Parathyroid adenoma (tissue), 2 donors: ENCODE data around the gene ACSL6.

ENCODE experiments used
- H2AFZ ChIP-seq: fragments of 300-600 bp; sonication (generic); one replicate; pipeline ENCODE4 v1.7.0; 2017; ENCODE audit warnings: antibody characterized with exemption, mild to moderate bottlenecking
- H3K27ac ChIP-seq: fragments of 300-600 bp; sonication (generic); one replicate; pipeline ENCODE4 v1.7.0; 2017
- H3K27me3 ChIP-seq: fragments of 300-600 bp; sonication (generic); one replicate; pipeline ENCODE4 v1.7.0; 2017; ENCODE audit warnings: low read length; ENCODE audit not compliant: control insufficient read depth, insufficient read depth
- H3K36me3 ChIP-seq: fragments of 300-600 bp; sonication (generic); one replicate; pipeline ENCODE4 v1.7.0; 2017; ENCODE audit warnings: low read length; ENCODE audit not compliant: control insufficient read depth, insufficient read depth
- H3K4me1 ChIP-seq: fragments of 300-600 bp; sonication (generic); one replicate; pipeline ENCODE4 v1.7.0; 2017; ENCODE audit warnings: control low read depth
- H3K4me2 ChIP-seq: fragments of 300-600 bp; sonication (generic); one replicate; pipeline ENCODE4 v1.7.0; 2017; ENCODE audit warnings: low read length
- H3K4me3 ChIP-seq: fragments of 300-600 bp; sonication (generic); one replicate; pipeline ENCODE4 v1.7.0; 2017; ENCODE audit warnings: low read depth, low read length
- H3K79me2 ChIP-seq: fragments of 300-600 bp; sonication (generic); one replicate; pipeline ENCODE4 v1.7.0; 2017; ENCODE audit warnings: control low read depth
- H3K9ac ChIP-seq: fragments of 300-600 bp; sonication (generic); one replicate; pipeline ENCODE4 v1.7.0; 2017; ENCODE audit warnings: mild to moderate bottlenecking
- H3K9me3 ChIP-seq: fragments of 300-600 bp; sonication (generic); one replicate; pipeline ENCODE4 v1.7.0; 2017; ENCODE audit warnings: low read length; ENCODE audit not compliant: control insufficient read depth
- CTCF ChIP-seq: fragments of 300-600 bp; sonication (generic); IDR thresholded peaks from one replicate; pipeline ENCODE4 v1.7.0; 2017; ENCODE audit warnings: antibody characterized with exemption, mild to moderate bottlenecking
- donor health status: primary hyperparathyroidism.

ACSL6 gene

GRCh38 chr5:132019337-132019736, 7.9 kb upstream of the ACSL6 start:
- H3K27ac ChIP-seq: no peak overlapping the region
- H3K4me2 ChIP-seq: no peak overlapping the region
- H3K4me1 ChIP-seq: no peaks in the 10 kb centered on the region
- H3K27me3 ChIP-seq: no peaks in the 10 kb centered on the region
- H3K4me3 ChIP-seq: no peak overlapping the region
- no peak overlapping the region for H2AFZ ChIP-seq
- no peaks in the 10 kb centered on the region for H3K36me3 ChIP-seq
- no peak for TF ChIP-seq CTCF
- H3K9me3 ChIP-seq: no peaks in the 10 kb centered on the region
- H3K9ac ChIP-seq: no peak overlapping the region
- H3K79me2 ChIP-seq: no peaks in the 10 kb centered on the region

- Histone ChIP-seq H3K9ac (no peak overlapping the region), H3K9me3 (no peaks in the 10 kb centered on the region), H3K4me1 (no peaks in the 10 kb centered on the region), H3K27ac (no peak overlapping the region), H3K79me2 (no peaks in the 10 kb centered on the region), H2AFZ (no peak overlapping the region), H3K27me3 (no peaks in the 10 kb centered on the region), H3K4me3 (no peak overlapping the region), H3K4me2 (no peak overlapping the region), H3K36me3 (no peaks in the 10 kb centered on the region)
- TF ChIP-seq CTCF: no peak
These were observed 6.5 kb upstream of the ACSL6 start for GRCh38 chr5:132017738-132018625.

GRCh38 chr5:132017316-132017715, 5.9 kb upstream of the ACSL6 start:
- Histone ChIP-seq H3K4me3 (no peak overlapping the region), H3K4me1 (no peaks in the 10 kb centered on the region), H3K9ac (no peak overlapping the region), H3K27me3 (no peaks in the 10 kb centered on the region), H3K79me2 (no peaks in the 10 kb centered on the region), H3K9me3 (no peaks in the 10 kb centered on the region), H2AFZ (no peak overlapping the region), H3K36me3 (no peaks in the 10 kb centered on the region), H3K27ac (no peak overlapping the region), H3K4me2 (no peak overlapping the region)
- TF ChIP-seq CTCF: no peak

- Histone ChIP-seq H2AFZ (no peak overlapping the region), H3K79me2 (peaks cover 3% of the 10 kb centered on the region), H3K9me3 (no peaks in the 10 kb centered on the region), H3K27ac (no peak overlapping the region), H3K4me2 (no peak overlapping the region), H3K36me3 (no peaks in the 10 kb centered on the region), H3K27me3 (no peaks in the 10 kb centered on the region), H3K4me1 (no peaks in the 10 kb centered on the region), H3K9ac (no peak overlapping the region), H3K4me3 (no peak overlapping the region)
- TF ChIP-seq CTCF: no peak
These were observed 5.3 kb upstream of the ACSL6 start for GRCh38 chr5:132016721-132017250.
